ENCODE measurements around the gene GYS2. TPM values are rescaled to one million over a fixed set of nuclear protein-coding genes. Genes with fewer than 3 reads are reported as not detected.
A peak's percentile ranks its signal among the peaks of the same experiment; 100 is the strongest.

GYS2 gene
- total RNA-seq, 1 donor from 2014 or later: not detected

DNA sequence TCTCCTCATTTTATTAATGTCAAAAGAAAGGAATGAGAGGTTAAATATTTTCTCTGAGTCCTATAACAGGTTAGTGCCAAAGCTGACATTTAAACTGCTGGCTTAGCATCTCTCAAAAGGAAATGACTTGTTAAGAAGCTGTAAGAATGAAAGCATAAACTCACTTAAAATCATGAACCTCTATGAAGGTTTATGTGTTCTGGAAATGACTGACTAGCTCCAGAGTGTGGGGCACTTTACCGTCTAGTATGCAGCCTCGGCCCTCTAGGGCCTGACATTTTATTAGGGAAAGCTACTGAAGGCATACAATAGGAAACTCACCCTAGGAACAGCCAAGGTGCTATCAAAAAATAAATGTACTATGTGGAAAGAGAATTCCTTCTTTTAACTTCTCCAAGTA lies 43.5 kb downstream of the GYS2 start:
- DNase-seq: no peak
- intact Hi-C loops (cut with DNase I): no loop called here
- Histone ChIP-seq H3K4me3 (no peak overlapping the region), H3K9me3 (no peaks in the 10 kb centered on the region), H3K27me3 (ENCODE audit: low read depth) (no peaks in the 10 kb centered on the region), H3K36me3 (no peaks in the 10 kb centered on the region), H3K4me1 (no peaks in the 10 kb centered on the region), H3K27ac (no peak overlapping the region)
- TF ChIP-seq, protein P1, sequence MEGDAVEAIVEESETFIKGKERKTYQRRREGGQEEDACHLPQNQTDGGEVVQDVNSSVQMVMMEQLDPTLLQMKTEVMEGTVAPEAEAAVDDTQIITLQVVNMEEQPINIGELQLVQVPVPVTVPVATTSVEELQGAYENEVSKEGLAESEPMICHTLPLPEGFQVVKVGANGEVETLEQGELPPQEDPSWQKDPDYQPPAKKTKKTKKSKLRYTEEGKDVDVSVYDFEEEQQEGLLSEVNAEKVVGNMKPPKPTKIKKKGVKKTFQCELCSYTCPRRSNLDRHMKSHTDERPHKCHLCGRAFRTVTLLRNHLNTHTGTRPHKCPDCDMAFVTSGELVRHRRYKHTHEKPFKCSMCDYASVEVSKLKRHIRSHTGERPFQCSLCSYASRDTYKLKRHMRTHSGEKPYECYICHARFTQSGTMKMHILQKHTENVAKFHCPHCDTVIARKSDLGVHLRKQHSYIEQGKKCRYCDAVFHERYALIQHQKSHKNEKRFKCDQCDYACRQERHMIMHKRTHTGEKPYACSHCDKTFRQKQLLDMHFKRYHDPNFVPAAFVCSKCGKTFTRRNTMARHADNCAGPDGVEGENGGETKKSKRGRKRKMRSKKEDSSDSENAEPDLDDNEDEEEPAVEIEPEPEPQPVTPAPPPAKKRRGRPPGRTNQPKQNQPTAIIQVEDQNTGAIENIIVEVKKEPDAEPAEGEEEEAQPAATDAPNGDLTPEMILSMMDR (IDR thresholded peaks at IDR 0.05): no peak
- ATAC-seq: no peak

DNA sequence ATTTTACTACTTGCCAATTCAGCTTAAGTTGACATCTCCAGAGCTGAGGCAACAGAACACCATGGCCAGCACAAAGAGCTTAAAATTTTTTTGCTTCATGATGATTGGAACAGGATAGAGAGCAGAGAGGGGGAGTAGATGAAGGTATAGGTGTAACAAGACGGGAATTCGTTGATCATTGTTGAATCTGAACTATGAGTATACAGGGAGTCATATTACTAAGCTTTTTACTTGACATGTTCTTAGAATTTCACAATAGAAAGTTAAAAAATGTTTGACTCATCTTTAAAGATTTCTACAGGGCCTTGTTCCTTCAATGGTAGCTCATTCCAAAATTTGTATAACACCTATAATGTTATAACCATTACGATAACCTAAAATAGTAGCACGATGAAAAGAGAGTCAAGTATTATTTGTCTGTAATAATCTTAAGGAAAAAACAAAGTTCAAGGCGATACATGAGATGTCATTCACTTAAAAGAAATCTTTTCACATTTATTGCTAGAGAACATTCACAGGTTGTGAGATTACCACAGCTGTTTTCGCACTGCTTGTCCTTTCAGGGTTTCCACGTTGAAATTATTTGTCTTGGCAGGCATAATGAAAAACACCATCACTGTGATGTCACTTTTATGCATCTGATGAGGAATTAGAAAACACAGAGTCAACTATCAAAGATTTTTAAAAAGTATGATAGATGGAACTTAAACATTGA lies 44.6 kb downstream of the GYS2 start:
- Histone ChIP-seq H3K27ac (no peak overlapping the region), H3K9me3 (no peaks in the 10 kb centered on the region), H3K4me3 (no peak overlapping the region), H3K27me3 (ENCODE audit: low read depth) (no peaks in the 10 kb centered on the region), H3K36me3 (no peaks in the 10 kb centered on the region), H3K4me1 (no peaks in the 10 kb centered on the region)
- no peak for ATAC-seq
- DNase-seq: no peak
- TF ChIP-seq, protein P1 (IDR thresholded peaks at IDR 0.05): no peak
- intact Hi-C loops (cut with DNase I): no loop called here

GRCh38 chr12:21558100-21558679 lies 46.5 kb downstream of the GYS2 start:
- TF ChIP-seq, protein P1 (IDR thresholded peaks at IDR 0.05): no peak
- intact Hi-C loops (cut with DNase I): no loop called here
- ATAC-seq (no peak), DNase-seq (no peak)
- Histone ChIP-seq H3K27me3 (ENCODE audit: low read depth) (no peaks in the 10 kb centered on the region), H3K4me3 (no peak overlapping the region), H3K9me3 (no peaks in the 10 kb centered on the region), H3K27ac (no peak overlapping the region), H3K36me3 (no peaks in the 10 kb centered on the region), H3K4me1 (no peaks in the 10 kb centered on the region)

DNA sequence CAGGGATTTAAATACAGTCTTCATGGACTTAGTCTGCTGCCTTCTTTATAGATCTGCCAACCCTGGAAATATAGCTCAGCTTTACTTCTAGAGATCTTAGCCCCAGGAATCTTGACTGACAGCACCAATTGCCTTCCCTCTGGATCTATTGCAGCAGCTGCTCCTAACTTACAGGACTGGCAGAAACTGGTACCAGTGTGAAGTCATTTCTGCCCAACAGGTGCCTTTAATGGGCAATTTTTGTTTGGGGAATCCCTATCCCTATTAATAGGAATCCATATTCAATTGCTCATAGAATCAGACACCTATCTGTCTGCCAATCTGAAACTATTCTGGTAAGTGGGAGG lies 51.3 kb downstream of the GYS2 start:
- no peaks in the 10 kb centered on the region for H3K36me3 ChIP-seq
- no peak overlapping the region for H3K27ac ChIP-seq
- DNase-seq: no peak
- no peak for ATAC-seq
- no peaks in the 10 kb centered on the region for H3K9me3 ChIP-seq
- TF ChIP-seq, protein P1 (IDR thresholded peaks at IDR 0.05): no peak
- intact Hi-C loops (cut with DNase I): no loop called here
- no peaks in the 10 kb centered on the region for H3K4me1 ChIP-seq
- H3K4me3 ChIP-seq: no peak overlapping the region
- H3K27me3 ChIP-seq (ENCODE audit: low read depth): no peaks in the 10 kb centered on the region

DNA sequence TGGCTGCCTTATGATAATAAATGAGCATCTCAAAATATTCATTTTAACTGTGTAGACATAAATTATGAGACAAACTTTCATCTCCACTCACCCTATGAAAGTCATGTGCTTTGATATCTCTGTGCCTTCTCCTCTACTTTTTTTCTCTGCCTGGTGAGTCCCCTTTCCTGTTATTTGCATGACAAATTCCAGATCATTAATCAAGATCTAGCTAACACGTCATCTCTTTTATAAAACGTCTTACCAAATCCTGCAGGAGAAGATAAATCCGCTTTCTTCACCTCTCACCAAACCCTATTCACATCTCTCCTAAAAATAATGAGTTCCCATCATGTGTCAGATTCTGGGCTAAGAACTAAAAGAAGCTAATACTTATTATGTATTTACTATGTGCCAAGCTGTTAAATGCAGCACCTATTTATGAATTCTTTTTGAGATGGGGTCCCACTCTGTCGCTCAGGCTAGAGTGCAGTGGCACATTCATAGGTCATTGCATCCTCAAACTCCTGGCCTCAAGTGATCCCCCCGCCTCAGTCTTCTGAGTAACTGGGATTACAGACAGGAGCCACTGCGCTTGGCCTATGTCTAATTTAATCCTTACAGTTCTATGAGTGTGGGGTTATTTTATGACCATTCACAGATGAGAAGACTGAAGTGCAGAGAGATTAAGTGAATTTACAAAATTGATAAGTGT lies 51.9 kb downstream of the GYS2 start:
- Histone ChIP-seq H3K4me3 (no peak overlapping the region), H3K4me1 (no peaks in the 10 kb centered on the region), H3K36me3 (no peaks in the 10 kb centered on the region), H3K27me3 (ENCODE audit: low read depth) (no peaks in the 10 kb centered on the region), H3K9me3 (no peaks in the 10 kb centered on the region), H3K27ac (peak overlapping the region; percentile 60)
- ATAC-seq (no peak), DNase-seq (no peak)
- TF ChIP-seq, protein P1 (IDR thresholded peaks at IDR 0.05): no peak
- intact Hi-C loops (cut with DNase I): no loop called here
